Erythroblast (primary cell): ENCODE measurements around the gene HOXA13.

Source experiments
- GATA1 ChIP-seq: IDR thresholded peaks from 2 replicates; pipeline ENCODE4 v1.6.1; 2011; ENCODE audit warnings: low read depth, mild to moderate bottlenecking, control low read depth, low read length, moderate library complexity
- POLR2A ChIP-seq: IDR thresholded peaks from 2 replicates; pipeline ENCODE4 v1.6.1; 2011; ENCODE audit warnings: mild to moderate bottlenecking, low read length

DNA sequence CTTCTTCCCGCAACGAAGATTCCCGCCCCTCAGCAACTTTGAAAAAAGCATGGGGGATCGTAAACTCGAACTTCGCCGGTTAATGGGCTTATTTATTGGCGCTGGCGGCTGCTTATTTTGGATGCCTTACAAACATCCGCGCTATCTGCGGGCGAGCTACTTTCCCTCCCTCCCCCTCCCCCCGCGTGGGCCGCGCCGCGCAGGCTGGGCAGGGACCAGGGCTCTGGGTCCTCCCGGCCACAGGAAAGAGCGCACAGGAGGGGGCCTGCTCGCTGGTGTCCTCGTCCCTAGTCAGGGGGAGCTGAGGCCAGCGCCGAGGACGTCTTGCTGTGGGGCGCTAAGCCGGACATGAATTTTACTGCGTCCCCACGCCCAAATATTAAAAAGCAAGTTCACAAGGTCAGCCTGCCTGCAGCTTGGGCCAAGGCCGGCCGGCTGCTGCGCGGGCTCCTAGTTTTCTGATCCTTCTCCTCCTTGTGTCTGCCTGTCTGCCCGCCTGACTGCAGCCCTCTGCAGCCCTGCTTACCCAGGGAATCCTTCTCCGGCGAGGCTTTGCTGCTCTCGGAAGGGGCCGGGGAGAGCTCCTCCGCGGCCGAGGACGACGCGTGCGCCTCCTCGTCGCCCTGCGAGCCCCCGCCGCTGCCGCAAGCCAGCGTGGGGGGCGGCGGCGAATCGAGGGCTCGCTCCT, 26.9 kb downstream of the HOXA13 start:
- TF ChIP-seq POLR2A (no peak), GATA1 (no peak)
